HepG2 (cell line): ENCODE data around the gene CCL27. TPM values are rescaled to one million over a fixed set of nuclear protein-coding genes. Genes with fewer than 3 reads are reported as not detected.

Experiments
- ATAC-seq: fragments of 200-7000 bp; cut with Tn5 transposase; 3 replicates; pipeline ENCODE4 v1.9.1; 2020; ENCODE audit warnings: mild to moderate bottlenecking, moderate library complexity
- BruUV-seq: library from RNA; stranded (reverse); fragments of 400-500 nt; replicated peaks from 2 replicates; lab custom pipeline; 2021; lab: Mats Ljungman, UMichigan
- CTCF ChIA-PET: fragments of 300-600 bp; formaldehyde crosslinking; extraction: SDS; loops from one replicate; lab custom pipeline; 2021; ENCODE audit warnings: low total read pairs, inconsistent platforms, low intra/inter-chr PET ratio; lab: Yijun Ruan, JAX
- POLR2A ChIA-PET: fragments of 350-600 bp; sonication (Branson Sonifier 250); formaldehyde crosslinking; loops from one replicate; lab custom pipeline; 2020; ENCODE audit warnings: antibody characterized with exemption, inconsistent platforms; lab: Yijun Ruan, JAX
- DNase-seq: peaks from one replicate; pipeline ENCODE4 v3.0.0-alpha.2; 2015; ENCODE audit warnings: low spot score
- FAIRE-seq: peaks from 3 replicates; lab custom pipeline; 2011; peaks lifted over from hg19 to GRCh38; lab: Jason Lieb, UNC
- H2AFZ ChIP-seq: one replicate; pipeline ENCODE4 v1.6.1; 2011; ENCODE audit warnings: low read length, inconsistent platforms
- H3K27ac ChIP-seq: fragments of 300-600 bp; 3 replicates; pipeline ENCODE4 v1.8.0; 2011; ENCODE audit warnings: mixed run types, mild to moderate bottlenecking, mixed read lengths, low read length, inconsistent platforms; ENCODE audit not compliant: insufficient read depth; ENCODE audit errors: extremely low read length
- H3K27me3 ChIP-seq, 2 experiments: fragments of 200-600 bp in 1 of 2; 2 replicates in 1 of 2; 3 replicates in 1 of 2; pipeline versions ENCODE4 v1.6.0 to v1.8.0; 2011; ENCODE audit warnings: low read length in 2 of 2, mild to moderate bottlenecking in 2 of 2, moderate library complexity in 2 of 2, inconsistent platforms in 1 of 2; ENCODE audit not compliant: insufficient read depth in 2 of 2, control insufficient read depth in 1 of 2
- H3K36me3 ChIP-seq, 2 experiments: fragments of 200-600 bp in 1 of 2; replicated peaks in 1 of 2; 2 replicates in 1 of 2; 3 replicates in 1 of 2; pipeline versions ENCODE4 v1.5.1 to v1.8.0; 2011; ENCODE audit warnings: low read length in 2 of 2, inconsistent platforms in 1 of 2; ENCODE audit not compliant: insufficient read depth in 2 of 2, control insufficient read depth in 1 of 2
- H3K4me1 ChIP-seq: 2 replicates; pipeline ENCODE4 v1.5.1; 2012; ENCODE audit warnings: low read length, inconsistent platforms; ENCODE audit not compliant: insufficient read depth
- H3K4me2 ChIP-seq: 2 replicates; pipeline ENCODE4 v1.6.0; 2011; ENCODE audit warnings: low read depth, low read length, inconsistent platforms
- H3K4me3 ChIP-seq, 3 experiments: fragments of 200-600 bp in 1 of 3; sonication (generic), shearing (Covaris generic) in 1 of 3; replicated peaks in 1 of 3; 2 replicates each; pipeline ENCODE4 v1.5.1; 2011 to 2016; ENCODE audit warnings: low read length in 3 of 3, inconsistent platforms in 2 of 3, low read depth in 2 of 3, mild to moderate bottlenecking in 2 of 3, control low read depth in 1 of 3, mixed read lengths in 1 of 3; ENCODE audit not compliant: insufficient read depth in 1 of 3
- H3K79me2 ChIP-seq: one replicate; pipeline ENCODE4 v1.6.1; 2011; ENCODE audit warnings: low read length, inconsistent platforms; ENCODE audit not compliant: insufficient read depth
- H3K9ac ChIP-seq: 2 replicates; pipeline ENCODE4 v1.6.0; 2011; ENCODE audit warnings: mild to moderate bottlenecking, low read depth, low read length, inconsistent platforms; ENCODE audit not compliant: insufficient read depth
- H3K9me3 ChIP-seq: 2 replicates; pipeline ENCODE4 v1.5.1; 2012; ENCODE audit warnings: mild to moderate bottlenecking, low read length
- H4K20me1 ChIP-seq: 2 replicates; pipeline ENCODE4 v1.6.0; 2011; ENCODE audit warnings: inconsistent platforms, mild to moderate bottlenecking, low read length, moderate library complexity; ENCODE audit not compliant: insufficient read depth
- ASH2L ChIP-seq: fragments of 300-600, 200-600 bp; sonication (generic); IDR thresholded peaks from 2 replicates; pipeline ENCODE4 v1.7.0; 2017; ENCODE audit warnings: low read depth, mild to moderate bottlenecking, moderate library complexity, mixed read lengths, low read length; ENCODE audit not compliant: insufficient read length
- ELF1 ChIP-seq: sonication (generic); formaldehyde crosslinking; IDR thresholded peaks from 2 replicates; pipeline ENCODE4 v1.4.0; 2020; ENCODE audit warnings: missing genetic modification reagents
- HMGXB4 ChIP-seq, 2 experiments: sonication (generic) in 1 of 2; formaldehyde crosslinking in 1 of 2; IDR thresholded peaks; 2 replicates each; pipeline versions ENCODE4 v1.4.0 to v1.6.1; 2018 to 2020; ENCODE audit warnings: missing genetic modification reagents in 2 of 2, borderline replicate concordance in 1 of 2, low read depth in 1 of 2, mild to moderate bottlenecking in 1 of 2, missing biosample characterization in 1 of 2
- SP5 ChIP-seq: IDR thresholded peaks from 2 replicates; pipeline ENCODE4 v1.6.1; 2016; ENCODE audit warnings: low read depth, borderline replicate concordance
- ZNF343 ChIP-seq: sonication (generic); formaldehyde crosslinking; IDR thresholded peaks from 2 replicates; pipeline ENCODE4 v1.4.0; 2020; ENCODE audit warnings: mild to moderate bottlenecking, missing genetic modification reagents
- ZNF350 ChIP-seq: sonication (generic); formaldehyde crosslinking; IDR thresholded peaks from 2 replicates; pipeline ENCODE4 v1.4.0; 2020; ENCODE audit warnings: mild to moderate bottlenecking, low read depth, missing genetic modification reagents, borderline replicate concordance
- ZNF550 ChIP-seq: sonication (generic); formaldehyde crosslinking; IDR thresholded peaks from 2 replicates; pipeline ENCODE4 v1.4.0; 2020; ENCODE audit warnings: mild to moderate bottlenecking, missing genetic modification reagents, borderline replicate concordance
- WGBS: methylation state at CpG from one replicate; pipeline ENCODE4 v1.1.6; 2017; ENCODE audit warnings: low lambda C conversion rate; 5-methylcytosine and 5-hydroxymethylcytosine counted together
- in situ Hi-C: cut with HindIII; loops from 2 replicates; pipeline ENCODE4 v1.10.0; 2017; ENCODE audit warnings: low pct_unique_long_range_greater_than_20kb; ENCODE audit not compliant: extremely low pct_ligation_motif_present
- intact Hi-C: fragments of 100-400 bp; cut with micrococcal nuclease; formaldehyde crosslinking; loops from one replicate; pipeline ENCODE4 v1.10.0; 2022; ENCODE audit not compliant: unreplicated experiment
- polyA plus RNA-seq, 8 experiments: library from polyadenylated mRNA; depleted of rRNA in 3 of 8; stranded (reverse) in 7 of 8; unstranded in 1 of 8; fragments of >200 nt; fragmentation: Illumina TruSeq in 4 of 8; extraction: Trizol in 4 of 8; gene quantifications; 2 replicates each; pipeline versions ENCODE4 v1.2.1 to v1.2.3, GENCODE V29; 2011 to 2016; ENCODE audit warnings: low read depth in 4 of 8, missing spikeins in 1 of 8, mixed read lengths in 1 of 8; ENCODE audit not compliant: insufficient read depth in 1 of 8
- total RNA-seq, 5 experiments: library from RNA; depleted of rRNA; stranded (reverse); fragments of >200 nt; fragmentation: Illumina TruSeq; extraction: Trizol; gene quantifications; 2 replicates each; pipeline ENCODE4 v1.2.3, GENCODE V29; 2016; ENCODE audit warnings: low read depth in 1 of 5
- TF ChIP-seq, protein P1 (sequence below): sonication (generic); formaldehyde crosslinking; IDR thresholded peaks from 2 replicates; pipeline ENCODE4 v1.4.0; 2020; ENCODE audit warnings: missing genetic modification reagents

The CCL27 gene
- total and polyA plus RNA-seq, 2 of the 13 experiments (the other 11 are each of a cell fraction or from before 2014, with no cell fraction given): not detected

DNA sequence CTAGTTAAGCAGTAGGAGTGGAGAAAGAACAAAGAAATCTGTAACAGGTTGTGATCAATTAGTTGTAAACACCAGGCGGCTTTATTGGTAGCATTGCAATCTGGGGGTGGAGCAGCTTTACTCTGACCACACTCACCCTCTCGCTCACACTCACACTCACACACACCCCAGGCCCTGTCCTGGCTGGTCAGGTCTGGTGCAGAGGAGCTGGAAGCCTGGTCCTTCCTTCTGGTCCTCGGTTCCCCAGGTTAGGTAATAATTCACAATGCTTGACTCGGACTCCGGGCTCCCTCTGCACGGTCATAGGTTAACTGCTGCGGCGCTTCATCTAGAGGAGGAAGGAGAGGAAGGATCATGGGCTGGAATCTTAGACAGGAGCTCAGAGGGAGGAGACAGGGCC lies 27.1 kb upstream of the CCL27 start (continued):
- TF ChIP-seq, protein P1, sequence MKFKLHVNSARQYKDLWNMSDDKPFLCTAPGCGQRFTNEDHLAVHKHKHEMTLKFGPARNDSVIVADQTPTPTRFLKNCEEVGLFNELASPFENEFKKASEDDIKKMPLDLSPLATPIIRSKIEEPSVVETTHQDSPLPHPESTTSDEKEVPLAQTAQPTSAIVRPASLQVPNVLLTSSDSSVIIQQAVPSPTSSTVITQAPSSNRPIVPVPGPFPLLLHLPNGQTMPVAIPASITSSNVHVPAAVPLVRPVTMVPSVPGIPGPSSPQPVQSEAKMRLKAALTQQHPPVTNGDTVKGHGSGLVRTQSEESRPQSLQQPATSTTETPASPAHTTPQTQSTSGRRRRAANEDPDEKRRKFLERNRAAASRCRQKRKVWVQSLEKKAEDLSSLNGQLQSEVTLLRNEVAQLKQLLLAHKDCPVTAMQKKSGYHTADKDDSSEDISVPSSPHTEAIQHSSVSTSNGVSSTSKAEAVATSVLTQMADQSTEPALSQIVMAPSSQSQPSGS (CRISPR knock-in tag): no peak
- TF ChIP-seq ZNF350 (CRISPR knock-in tag): 0 out of 2 replicates have a peak, but pooled peaks have one; percentile 1
- TF ChIP-seq ELF1 (CRISPR knock-in tag): no peak
- TF ChIP-seq ASH2L: peak; percentile 29

DNA sequence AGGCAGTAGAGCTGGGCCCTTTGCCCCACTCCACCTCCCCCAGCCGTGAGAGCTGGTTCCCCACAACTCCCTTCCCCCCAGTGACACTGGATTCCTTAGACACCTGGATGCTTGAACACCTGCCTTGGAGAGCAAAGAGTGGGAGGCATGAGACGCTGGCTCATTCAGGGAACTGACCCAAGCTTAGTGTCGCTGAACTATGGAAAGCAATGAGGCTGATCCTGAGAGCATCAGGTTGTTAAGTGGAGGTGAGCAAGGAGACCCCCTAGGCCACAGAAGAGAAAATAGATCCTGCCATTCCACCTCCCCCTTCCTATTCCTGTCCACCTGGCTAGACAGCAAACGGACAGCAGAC lies 26.6 kb upstream of the CCL27 start:
- in situ Hi-C loops (no loop called here), intact Hi-C loops (no loop called here)
- Histone ChIP-seq H3K36me3 (no peaks in the 10 kb centered on the region), H3K27me3 (no peaks in the 10 kb centered on the region), H2AFZ (no peak overlapping the region), H3K9ac (no peak overlapping the region), H3K27ac (peak overlapping the region; percentile 16), H3K9me3 (no peaks in the 10 kb centered on the region), H3K79me2 (no peaks in the 10 kb centered on the region), H3K4me1 (peaks cover 56% of the 10 kb centered on the region), H3K4me2 (peak overlapping the region; percentile 68), H3K4me3 (peak overlapping the region in 1 of 3 experiments; percentile 36; a peak in 1 of 6 replicates), H4K20me1 (no peaks in the 10 kb centered on the region)
- ChIA-PET POLR2A (interaction anchor here (1.1 kb wide), 1 partner anchor 51 kb away, joined by 3 read pairs; the partner anchor contains the start of gene SIGMAR1), CTCF (no interaction called here)
- 0% methylated on average over 4 of the region's 4 CpGs for WGBS
- 0 out of 4 replicates have a peak, but pooled peaks of 1 of the 2 experiments have one; percentile 7 for TF ChIP-seq HMGXB4 (CRISPR knock-in tag; IDR thresholded peaks at IDR 0.05; ENCODE audit: borderline replicate concordance in 1 of 2, low read depth in 1 of 2)
- TF ChIP-seq ZNF343 (CRISPR knock-in tag): 0 out of 2 replicates have a peak, but pooled peaks have one; percentile 18
- TF ChIP-seq ZNF550 (CRISPR knock-in tag): no peak
- no peak for TF ChIP-seq SP5 (CRISPR knock-in tag)
- no peak; the same call in 1 of the 3 replicates for ATAC-seq
- BruUV-seq: no TSS peak
- DNase-seq: no peak
- no peak for FAIRE-seq
